CD14-positive monocyte (primary cell): Measurements from ENCODE around the gene UBXN11. TPM values are rescaled to one million over a fixed set of nuclear protein-coding genes. Genes with fewer than 3 reads are reported as not detected.

Experiments
- DNase-seq, 3 donors: peaks; one replicate each; pipeline ENCODE4 v3.0.0-alpha.2; 2011 to 2022
- H2AFZ ChIP-seq: 2 replicates; pipeline ENCODE4 v1.6.0; 2012; ENCODE audit warnings: mild to moderate bottlenecking, low read depth, low read length, inconsistent platforms; ENCODE audit not compliant: insufficient read depth, poor library complexity, severe bottlenecking
- H3K27ac ChIP-seq, 2 donors: 1 replicate in 1 of 2; 2 replicates in 1 of 2; pipeline ENCODE4 v1.5.1; 2012 to 2013; ENCODE audit warnings: low read length in 2 of 2, control low read depth in 1 of 2, inconsistent platforms in 1 of 2, low read depth in 1 of 2, mild to moderate bottlenecking in 1 of 2
- H3K27me3 ChIP-seq, 2 donors: one replicate each; pipeline versions ENCODE4 v1.6.0 to v1.6.1; 2011 to 2013; ENCODE audit warnings: low read length in 2 of 2; ENCODE audit not compliant: control insufficient read depth in 2 of 2, insufficient read depth in 2 of 2
- H3K36me3 ChIP-seq, 2 donors: replicated peaks in 1 of 2; 1 replicate in 1 of 2; 2 replicates in 1 of 2; pipeline versions ENCODE4 v1.5.1 to v1.6.1; 2012 to 2013; ENCODE audit warnings: low read length in 2 of 2, control low read depth in 1 of 2, inconsistent platforms in 1 of 2, mild to moderate bottlenecking in 1 of 2; ENCODE audit not compliant: insufficient read depth in 2 of 2, control insufficient read depth in 1 of 2
- H3K4me1 ChIP-seq, 2 donors: 1 replicate in 1 of 2; 2 replicates in 1 of 2; pipeline versions ENCODE4 v1.5.1 to v1.6.1; 2012 to 2013; ENCODE audit warnings: low read length in 2 of 2, control low read depth in 1 of 2, inconsistent platforms in 1 of 2, mild to moderate bottlenecking in 1 of 2, moderate library complexity in 1 of 2; ENCODE audit not compliant: insufficient read depth in 2 of 2, control insufficient read depth in 1 of 2
- H3K4me2 ChIP-seq: replicated peaks from 2 replicates; pipeline ENCODE3; 2012; ENCODE audit warnings: low read length, moderate library complexity, mild to moderate bottlenecking; ENCODE audit not compliant: poor library complexity, severe bottlenecking; ENCODE audit errors: extremely low read depth
- H3K4me3 ChIP-seq, 3 experiments: fragments of 200-600 bp in 1 of 3; sonication (generic) in 1 of 3; replicated peaks in 1 of 3; 1 replicate in 2 of 3; 2 replicates in 1 of 3; pipeline ENCODE4 v1.5.1; 2011 to 2013; ENCODE audit warnings: low read length in 3 of 3, mild to moderate bottlenecking in 3 of 3, control low read depth in 2 of 3, low read depth in 2 of 3, inconsistent platforms in 1 of 3, moderate library complexity in 1 of 3
- H3K79me2 ChIP-seq: 2 replicates; pipeline ENCODE4 v1.6.0; 2012; ENCODE audit warnings: mild to moderate bottlenecking, control low read depth, inconsistent platforms, low read length, moderate library complexity; ENCODE audit not compliant: insufficient read depth
- H3K9ac ChIP-seq: 2 replicates; pipeline ENCODE4 v1.6.0; 2017; ENCODE audit warnings: low read length, mild to moderate bottlenecking; ENCODE audit not compliant: insufficient read depth, poor library complexity, severe bottlenecking
- H3K9me3 ChIP-seq, 2 donors: replicated peaks in 1 of 2; 1 replicate in 1 of 2; 2 replicates in 1 of 2; pipeline versions ENCODE4 v1.5.1 to v1.6.1; 2012 to 2013; ENCODE audit warnings: low read length in 2 of 2, control low read depth in 1 of 2; ENCODE audit not compliant: control insufficient read depth in 1 of 2, insufficient read depth in 1 of 2
- H4K20me1 ChIP-seq: 2 replicates; pipeline ENCODE4 v1.6.0; 2012; ENCODE audit warnings: mild to moderate bottlenecking, low read length, control low read depth, moderate library complexity; ENCODE audit not compliant: insufficient read depth
- H3K27ac Mint-ChIP-seq, 7 donors: one replicate each; pipeline ENCODE4 v1.8.0; 2020; ENCODE audit warnings: mild to moderate bottlenecking in 7 of 7, mixed read lengths in 7 of 7, moderate library complexity in 6 of 7, inconsistent platforms in 2 of 7
- H3K27me3 Mint-ChIP-seq, 3 donors: one replicate each; pipeline ENCODE4 v1.8.0; 2021 to 2022; ENCODE audit warnings: low read depth in 3 of 3, mild to moderate bottlenecking in 3 of 3, mixed read lengths in 3 of 3, moderate library complexity in 3 of 3, inconsistent platforms in 1 of 3
- H3K36me3 Mint-ChIP-seq, 2 donors: one replicate each; pipeline ENCODE4 v1.8.0; 2020; ENCODE audit warnings: mixed read lengths in 2 of 2, inconsistent platforms in 1 of 2, mild to moderate bottlenecking in 1 of 2
- H3K4me1 Mint-ChIP-seq: one replicate; pipeline ENCODE4 v1.8.0; 2020; ENCODE audit warnings: mild to moderate bottlenecking, mixed read lengths
- H3K4me3 Mint-ChIP-seq, 2 donors: one replicate each; pipeline ENCODE4 v1.8.0; 2020; ENCODE audit warnings: mild to moderate bottlenecking in 2 of 2, mixed read lengths in 2 of 2, moderate library complexity in 1 of 2
- H3K9me3 Mint-ChIP-seq, 7 donors: one replicate each; pipeline ENCODE4 v1.8.0; 2020 to 2022; ENCODE audit warnings: mixed read lengths in 7 of 7, mild to moderate bottlenecking in 6 of 7, moderate library complexity in 6 of 7, inconsistent platforms in 2 of 7
- CTCF ChIP-seq: fragments of 200-600 bp; IDR thresholded peaks from one replicate; pipeline ENCODE4 v1.8.0; 2022; ENCODE audit warnings: antibody characterized with exemption, mild to moderate bottlenecking
- WGBS: methylation state at CpG from one replicate; pipeline ENCODE4 v1.1.5; 2013; ENCODE audit warnings: missing lambda C conversion rate; ENCODE audit not compliant: insufficient coverage; 5-methylcytosine and 5-hydroxymethylcytosine counted together
- intact Hi-C, 2 donors: fragments of 100-400 bp; cut with micrococcal nuclease; formaldehyde crosslinking; loops; one replicate each; pipeline versions ENCODE4 v1.15.0 to v1.15.1; 2023
- polyA plus RNA-seq, 3 donors: library from polyadenylated mRNA; depleted of rRNA in 1 of 3; unstranded in 2 of 3; stranded (reverse) in 1 of 3; fragments of 300-500 nt in 2 of 3; fragments of >200 nt in 1 of 3; fragmentation: Illumina TruSeq in 2 of 3; gene quantifications; 1 replicate in 2 of 3; 2 replicates in 1 of 3; pipeline ENCODE4 v1.2.3, GENCODE V29; 2012 to 2021

The UBXN11 gene
- polyA plus RNA-seq, 3 donors, result 48.0 to 885 (median 52.1) TPM

GRCh38 chr1:26284597-26285347 is 21.7 kb downstream of the UBXN11 start:
- H3K9ac ChIP-seq, result peak overlapping the region; percentile 70

More at GRCh38 chr1:26284597-26285347, 21.7 kb downstream of the UBXN11 start:
- no peaks in the 10 kb centered on the region for H3K9me3 ChIP-seq
- peaks cover 94 to 95% of the 10 kb centered on the region in 2 donors for H3K4me1 ChIP-seq
- DNase-seq, result peak; percentile 96 to 99 (median 98)
- peak overlapping the region; percentile 96 to 100 (median 100) for H3K27ac Mint-ChIP-seq
- peak; percentile 87 for TF ChIP-seq CTCF
- H3K27ac ChIP-seq, result peak overlapping the region; percentile 99 to 100
- H4K20me1 ChIP-seq, result peaks cover 41% of the 10 kb centered on the region
- H3K4me1 Mint-ChIP-seq, result peaks cover 90% of the 10 kb centered on the region
- H3K9me3 Mint-ChIP-seq, result no peaks in the 10 kb centered on the region
- 8% methylated on average over 14 of the region's 22 CpGs for WGBS
- H3K4me3 ChIP-seq, result peak overlapping the region in 1 of 3 experiments; percentile 41
- intact Hi-C loops, result loop anchor here (1.0 to 2.0 kb wide), 2 partner anchors 8 to 36 kb away; no protein-coding TSS in a partner anchor
- peaks cover 38 to 41% of the 10 kb centered on the region in 2 donors for H3K36me3 ChIP-seq
- H3K4me2 ChIP-seq, result peak overlapping the region; percentile 41
- peak overlapping the region; percentile 70 to 86 for H3K4me3 Mint-ChIP-seq
- H3K27me3 ChIP-seq, result no peaks in the 10 kb centered on the region
- H3K27me3 Mint-ChIP-seq, result peaks cover 0 to 9% (median 4%) of the 10 kb centered on the region in 3 donors
- no peak overlapping the region for H2AFZ ChIP-seq
- peaks cover 74% of the 10 kb centered on the region for H3K79me2 ChIP-seq
- H3K36me3 Mint-ChIP-seq, result peaks cover 47 to 58% of the 10 kb centered on the region in 2 donors
